ENCODE measurements around the gene ZNF638. TPM values are rescaled to one million over a fixed set of nuclear protein-coding genes. Genes with fewer than 3 reads are reported as not detected.
A peak's percentile ranks its signal among the peaks of the same experiment; 100 is the strongest.

The ZNF638 gene
- total and polyA plus RNA-seq, 4 donors = 24.8 to 151 (median 56.1) TPM

DNA sequence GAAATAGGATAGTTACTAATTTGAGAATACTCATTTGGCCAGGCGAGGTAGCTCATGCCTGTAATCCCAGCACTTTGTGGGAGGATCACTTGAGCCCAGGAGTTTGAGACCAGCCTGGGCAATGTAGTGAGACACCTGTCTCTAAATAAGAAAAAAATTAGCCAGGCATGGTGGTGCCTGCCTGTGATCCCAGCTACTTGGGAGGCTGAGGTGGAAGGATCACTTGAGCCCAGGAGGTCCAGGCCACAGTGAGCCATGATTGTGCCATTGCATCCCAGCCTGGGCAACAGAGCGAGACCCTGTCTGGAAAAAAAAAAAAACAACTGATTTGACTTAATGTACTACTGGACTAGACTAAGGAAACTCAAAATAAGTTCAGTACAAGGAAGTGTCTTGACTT is 32.7 kb upstream of the ZNF638 start:
- H3K27me3 ChIP-seq (ENCODE audit: control insufficient read depth in 4 of 4, insufficient read depth in 4 of 4, low read length in 3 of 4) = no peaks in the 10 kb centered on the region
- no peak for TF ChIP-seq RXRA (IDR thresholded peaks at IDR 0.05)
- TF ChIP-seq NR2F2 (IDR thresholded peaks at IDR 0.05) = no peak
- no peak for TF ChIP-seq ZBTB33 (IDR thresholded peaks at IDR 0.05)
- TF ChIP-seq MAX (IDR thresholded peaks at IDR 0.05) = no peak
- TF ChIP-seq GABPA (IDR thresholded peaks at IDR 0.05 in 1 of 2, conservative IDR thresholded peaks at IDR 0.05 in 1 of 2) = no peak
- no peak for TF ChIP-seq SP1 (IDR thresholded peaks at IDR 0.05)
- TF ChIP-seq REST (IDR thresholded peaks at IDR 0.05) = no peak
- TF ChIP-seq HNF4G (IDR thresholded peaks at IDR 0.05) = no peak
- TF ChIP-seq HNF4A (conservative IDR thresholded peaks at IDR 0.05) = no peak
- no peak for TF ChIP-seq TAF1 (conservative IDR thresholded peaks at IDR 0.05)
- no peak for TF ChIP-seq FOXA1 (IDR thresholded peaks at IDR 0.05)
- no peak for TF ChIP-seq YY1 (IDR thresholded peaks at IDR 0.05)
- TF ChIP-seq JUND (IDR thresholded peaks at IDR 0.05) = no peak
- no peak for TF ChIP-seq FOXA2 (IDR thresholded peaks at IDR 0.05)
- H3K27ac ChIP-seq (ENCODE audit: low read depth in 1 of 2, low read length in 2 of 2) = no peak overlapping the region

GRCh38 chr2:71299507-71299906 is 32.1 kb upstream of the ZNF638 start:
- Histone ChIP-seq H3K27me3 (ENCODE audit: control insufficient read depth in 4 of 4, insufficient read depth in 4 of 4, low read length in 3 of 4) (no peaks in the 10 kb centered on the region), H3K9me3 (ENCODE audit: control insufficient read depth in 4 of 4, low read length in 3 of 4) (no peaks in the 10 kb centered on the region), H3K9ac (ENCODE audit: low read depth in 1 of 2, low read length in 2 of 2) (no peak overlapping the region), H3K27ac (ENCODE audit: low read depth in 1 of 2, low read length in 2 of 2) (no peak overlapping the region), H3K4me3 (ENCODE audit: low read depth in 1 of 3, low read length in 3 of 3) (no peak overlapping the region), H3K36me3 (ENCODE audit: control insufficient read depth in 4 of 4, insufficient read depth in 3 of 4, low read depth in 1 of 4, low read length in 3 of 4) (no peaks in the 10 kb centered on the region), H3K4me1 (ENCODE audit: control insufficient read depth in 4 of 4, insufficient read depth in 4 of 4, low read length in 3 of 4) (no peaks in the 10 kb centered on the region)
- TF ChIP-seq HNF4A (conservative IDR thresholded peaks at IDR 0.05) (no peak), SP1 (IDR thresholded peaks at IDR 0.05) (no peak), RAD21 (IDR thresholded peaks at IDR 0.05) (peak; percentile 86 to 87), MAX (IDR thresholded peaks at IDR 0.05) (no peak), RXRA (IDR thresholded peaks at IDR 0.05) (no peak), REST (IDR thresholded peaks at IDR 0.05) (no peak), ZBTB33 (IDR thresholded peaks at IDR 0.05) (no peak), CTCF (IDR thresholded peaks at IDR 0.05; ENCODE audit: low read depth, low read length, missing input control) (peak; percentile 79), FOXA1 (IDR thresholded peaks at IDR 0.05) (no peak)
- TF ChIP-seq, protein P1, sequence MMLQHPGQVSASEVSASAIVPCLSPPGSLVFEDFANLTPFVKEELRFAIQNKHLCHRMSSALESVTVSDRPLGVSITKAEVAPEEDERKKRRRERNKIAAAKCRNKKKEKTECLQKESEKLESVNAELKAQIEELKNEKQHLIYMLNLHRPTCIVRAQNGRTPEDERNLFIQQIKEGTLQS (IDR thresholded peaks at IDR 0.05) = no peak
- 59% methylated on average over 2 of the region's 2 CpGs for WGBS
- DNase-seq (ENCODE audit: low spot score) = no peak

More for the DNA sequence above, 32.7 kb upstream of the ZNF638 start:
- 81% methylated on average over 2 of the region's 2 CpGs for WGBS
- H3K9me3 ChIP-seq (ENCODE audit: control insufficient read depth in 4 of 4, low read length in 3 of 4) = no peaks in the 10 kb centered on the region
- no peaks in the 10 kb centered on the region for H3K4me1 ChIP-seq (ENCODE audit: control insufficient read depth in 4 of 4, insufficient read depth in 4 of 4, low read length in 3 of 4)
- DNase-seq (ENCODE audit: low spot score) = no peak
- no peaks in the 10 kb centered on the region for H3K36me3 ChIP-seq (ENCODE audit: control insufficient read depth in 4 of 4, insufficient read depth in 3 of 4, low read depth in 1 of 4, low read length in 3 of 4)
- H3K4me3 ChIP-seq (ENCODE audit: low read depth in 1 of 3, low read length in 3 of 3) = no peak overlapping the region
- H3K9ac ChIP-seq (ENCODE audit: low read depth in 1 of 2, low read length in 2 of 2) = no peak overlapping the region
